GM19467 (cell line): ENCODE results near the gene MACROD1.

Experiments
- ATAC-seq: cut with Tn5 transposase; IDR thresholded peaks from one replicate; pipeline ENCODE4 v1.9.1; 2021; ENCODE audit warnings: mild to moderate bottlenecking, moderate library complexity; ENCODE audit not compliant: unreplicated experiment

MACROD1 gene

DNA sequence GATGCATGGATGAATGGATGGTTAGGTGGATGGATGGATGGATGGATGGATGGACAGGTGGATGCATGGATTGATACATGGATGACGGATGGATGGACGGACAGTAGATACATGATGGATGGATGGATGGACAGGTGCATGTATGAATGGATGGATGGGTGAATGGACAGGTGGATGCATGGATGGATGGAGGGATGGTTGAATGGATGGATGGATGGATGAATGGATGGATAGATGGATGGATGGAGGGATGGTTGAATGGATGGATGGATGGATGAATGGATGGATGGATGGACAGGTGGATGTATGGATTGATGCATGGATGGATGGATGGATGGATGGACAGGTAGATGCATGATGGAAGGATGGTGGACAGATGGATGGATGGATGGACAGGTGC, 51.7 kb downstream of the MACROD1 start:
- ATAC-seq, result no peak

DNA sequence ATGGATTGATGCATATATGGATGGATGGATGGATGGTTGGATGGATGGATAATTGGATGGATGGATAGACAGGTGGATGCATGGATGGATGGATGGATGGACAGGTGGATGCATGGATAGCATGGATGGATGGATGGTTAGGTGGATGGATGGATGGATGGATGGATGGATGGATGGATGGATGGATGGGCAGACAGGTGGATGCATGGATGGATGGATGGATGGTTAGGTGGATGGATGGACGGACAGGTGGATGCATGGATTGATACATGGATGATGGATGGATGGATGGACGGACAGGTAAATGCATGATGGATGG, 52.5 kb downstream of the MACROD1 start:
- no peak for ATAC-seq

DNA sequence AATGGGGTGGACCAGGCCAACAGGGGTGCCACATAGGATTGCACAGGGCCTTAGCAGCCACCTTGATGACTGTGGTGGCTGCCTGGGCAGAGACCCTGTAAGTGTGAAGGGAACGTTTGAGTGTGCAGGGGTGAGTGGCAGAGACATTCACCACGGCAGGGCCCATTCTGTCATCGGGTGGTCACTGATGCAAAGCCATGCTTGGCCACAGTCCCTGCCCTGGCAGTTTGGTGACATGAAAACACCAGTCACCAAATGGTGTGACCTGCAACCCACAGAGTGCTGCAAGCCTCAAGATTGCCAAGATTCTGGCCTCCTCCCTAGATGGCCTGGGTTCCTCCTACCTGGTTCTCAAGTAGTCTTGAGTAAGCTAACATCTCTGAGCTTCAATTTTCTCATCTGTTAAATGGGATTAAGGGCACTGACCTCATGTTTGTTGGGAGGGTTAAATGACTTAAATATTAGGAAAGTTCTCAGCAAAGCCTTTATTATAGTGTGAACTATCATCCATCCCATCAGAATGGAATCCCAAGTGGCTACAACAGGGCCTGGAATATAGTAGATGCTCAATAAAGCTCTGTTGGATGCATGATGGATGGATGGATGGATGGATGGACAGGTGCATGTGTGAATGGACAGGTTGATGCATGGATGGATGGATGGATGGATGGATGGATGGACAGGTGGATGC, 53.0 kb downstream of the MACROD1 start:
- ATAC-seq, result no peak

DNA sequence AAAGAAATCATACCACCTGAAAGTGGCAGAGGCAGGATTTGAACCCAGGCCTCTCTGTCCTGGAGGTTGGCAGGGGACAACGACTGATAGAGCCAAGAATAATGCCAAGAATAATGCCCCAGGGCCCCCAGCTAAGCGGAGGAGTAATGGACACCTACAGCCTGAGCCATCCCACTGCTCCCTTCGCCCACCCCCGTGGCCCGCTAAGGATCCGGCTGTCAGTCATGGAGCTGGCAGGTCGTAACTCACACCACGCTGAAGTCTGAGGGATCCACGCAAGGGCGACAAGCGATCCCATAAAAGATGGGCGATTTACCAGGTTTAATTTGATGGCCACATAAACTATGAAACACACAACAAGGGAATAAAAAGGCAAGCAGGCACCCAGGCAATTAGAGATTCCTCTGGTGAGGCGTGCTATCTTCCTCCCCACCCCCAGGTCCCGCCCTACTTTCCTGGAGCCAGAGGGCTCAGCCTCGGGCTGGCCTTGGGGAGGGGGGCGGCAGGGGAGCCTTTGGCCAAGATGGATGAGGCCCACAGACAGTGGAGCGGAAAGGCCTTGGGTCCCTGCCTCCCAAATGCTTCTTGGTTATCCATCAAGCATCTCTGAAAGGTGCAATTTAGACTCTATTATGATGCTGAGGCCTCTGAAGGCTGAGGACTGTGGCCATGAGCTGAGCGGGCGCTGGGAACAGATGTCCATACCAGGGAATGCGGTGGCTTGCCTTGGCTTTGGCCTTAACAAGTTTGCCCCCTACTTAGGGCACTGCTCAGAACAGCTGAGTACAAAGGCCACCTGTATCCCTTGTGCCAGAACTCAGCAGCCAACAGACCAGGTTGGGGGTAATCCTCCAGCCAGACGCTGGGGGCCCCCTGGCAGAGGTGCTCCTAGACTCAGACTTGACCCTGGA, 55.2 kb downstream of the MACROD1 start:
- ATAC-seq, result no peak

DNA sequence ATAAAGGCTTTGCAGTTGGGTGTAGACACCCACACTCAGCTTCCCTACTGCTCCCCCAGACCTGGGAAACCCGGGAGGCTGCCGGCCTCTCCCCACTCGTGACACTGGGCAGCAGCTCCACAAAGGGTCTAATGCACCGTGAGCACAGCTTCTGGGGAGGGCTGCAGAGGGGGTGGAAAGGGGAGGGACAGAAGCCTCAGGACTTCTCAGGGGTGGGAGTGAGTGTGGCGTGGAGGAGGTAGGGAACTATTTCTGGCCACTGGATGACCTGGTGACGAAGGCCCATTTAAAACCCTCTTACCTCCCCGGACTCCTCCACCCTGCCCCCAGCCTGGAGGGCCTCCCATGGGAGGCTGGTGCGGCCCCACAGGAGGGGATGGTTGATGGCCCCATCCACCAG, 56.6 kb downstream of the MACROD1 start:
- no peak for ATAC-seq

DNA sequence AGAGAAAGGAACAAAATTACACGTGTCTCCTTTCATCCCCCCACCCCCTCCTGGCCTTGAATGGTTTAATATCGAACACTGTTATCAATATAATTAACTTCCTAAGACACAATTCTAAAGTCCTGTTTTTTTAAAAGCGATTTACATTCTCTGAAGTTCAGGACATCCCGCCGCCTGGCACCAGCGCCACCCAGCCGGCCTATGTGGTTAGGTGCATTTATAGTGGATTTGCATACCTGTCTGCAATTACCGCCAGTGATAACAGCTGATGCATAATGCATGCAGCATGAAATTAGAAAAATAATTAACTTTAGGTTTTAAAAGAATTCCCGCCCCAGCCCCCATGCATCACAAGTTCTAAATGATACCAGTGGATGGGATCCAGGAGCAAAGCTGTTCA, 58.6 kb downstream of the MACROD1 start:
- no peak for ATAC-seq

DNA sequence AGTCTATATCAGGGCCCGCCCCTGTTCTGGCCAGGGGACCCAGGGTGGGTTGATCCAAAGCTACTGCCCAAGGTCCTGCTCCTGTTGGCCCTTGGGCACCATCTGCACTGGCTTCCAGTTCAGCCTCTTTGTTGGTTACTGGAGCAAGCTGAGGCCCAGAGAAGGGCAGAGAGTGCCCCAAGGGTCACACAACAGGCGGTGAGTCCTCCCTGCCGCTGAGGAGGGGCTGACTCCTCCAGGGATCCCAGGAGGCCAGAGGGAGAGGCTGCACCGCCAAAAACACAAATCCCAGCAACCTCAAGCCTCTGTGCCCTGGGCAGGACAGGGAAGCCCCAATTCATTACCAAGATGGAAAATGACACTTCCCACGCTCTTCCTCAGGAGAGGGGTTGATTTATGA, 61.3 kb downstream of the MACROD1 start:
- ATAC-seq, result no peak

DNA sequence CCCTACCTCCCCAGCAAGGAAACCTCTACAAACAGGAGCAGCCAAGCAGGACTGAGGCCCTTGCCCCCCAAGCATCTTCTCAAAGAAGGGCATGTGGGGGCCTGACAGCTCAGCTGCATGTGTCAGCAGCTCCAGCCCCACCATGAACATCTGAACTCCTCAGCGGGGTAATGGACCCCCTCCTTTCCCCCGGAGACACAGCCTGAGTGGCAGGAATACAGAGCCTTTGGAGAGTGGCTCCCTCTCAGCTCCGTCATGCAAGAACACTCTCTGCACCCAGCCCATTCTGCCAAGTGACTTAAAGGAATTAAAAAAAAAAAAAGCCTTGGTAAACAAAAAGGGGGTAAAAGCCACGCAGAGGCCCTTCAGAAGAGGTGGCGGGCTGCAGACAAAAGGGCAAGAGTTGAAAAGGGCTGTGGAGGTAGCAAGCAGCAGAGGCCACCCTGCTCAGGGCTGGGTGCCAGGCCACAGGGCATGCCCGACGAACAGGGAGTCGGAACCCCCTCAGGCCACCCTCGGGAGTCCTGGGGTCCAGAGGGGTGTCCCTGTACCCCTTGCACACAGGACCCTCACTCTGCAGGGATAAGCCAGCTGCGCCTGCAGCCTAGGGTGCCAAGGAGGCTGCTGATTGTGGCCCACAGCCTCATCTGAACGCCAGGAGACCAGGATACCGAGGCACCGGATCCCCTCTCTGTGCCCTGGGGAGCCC, 62.5 kb downstream of the MACROD1 start:
- ATAC-seq, result no peak

DNA sequence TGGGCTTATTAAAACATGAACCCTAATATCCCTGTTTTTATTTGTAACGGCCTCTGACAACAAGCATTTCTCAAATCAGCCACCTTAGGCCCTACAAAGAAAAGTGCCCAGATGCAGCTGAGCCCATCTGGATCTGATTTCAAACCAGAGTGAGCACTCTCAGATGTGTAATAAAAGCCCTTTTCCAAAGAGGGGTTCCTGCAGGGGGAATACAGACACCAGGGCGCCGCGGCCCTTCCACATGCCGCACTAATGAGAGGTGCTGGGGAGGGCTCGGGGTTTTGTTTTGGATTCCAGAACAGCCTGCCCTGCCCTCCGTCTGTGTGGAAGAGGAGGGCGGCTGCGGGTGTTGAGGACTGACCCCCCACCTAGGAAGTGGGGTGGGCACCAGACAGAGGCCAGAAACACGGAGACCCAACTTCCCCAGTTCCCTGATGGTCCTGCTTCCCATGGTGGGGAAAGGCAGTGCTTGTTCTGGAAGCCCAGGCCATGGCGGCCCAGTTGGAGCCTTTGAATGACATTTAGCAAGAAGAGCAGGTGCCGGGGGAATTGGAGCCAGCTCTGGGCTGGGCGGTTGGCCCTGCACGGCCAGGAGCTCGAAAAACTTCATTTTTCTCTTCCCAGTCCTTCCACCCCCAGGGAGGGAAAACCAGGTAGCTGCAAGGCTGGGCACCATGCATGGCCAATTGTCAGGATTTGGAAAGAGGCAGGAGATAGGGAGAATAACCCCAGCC, 63.7 kb downstream of the MACROD1 start:
- no peak for ATAC-seq

DNA sequence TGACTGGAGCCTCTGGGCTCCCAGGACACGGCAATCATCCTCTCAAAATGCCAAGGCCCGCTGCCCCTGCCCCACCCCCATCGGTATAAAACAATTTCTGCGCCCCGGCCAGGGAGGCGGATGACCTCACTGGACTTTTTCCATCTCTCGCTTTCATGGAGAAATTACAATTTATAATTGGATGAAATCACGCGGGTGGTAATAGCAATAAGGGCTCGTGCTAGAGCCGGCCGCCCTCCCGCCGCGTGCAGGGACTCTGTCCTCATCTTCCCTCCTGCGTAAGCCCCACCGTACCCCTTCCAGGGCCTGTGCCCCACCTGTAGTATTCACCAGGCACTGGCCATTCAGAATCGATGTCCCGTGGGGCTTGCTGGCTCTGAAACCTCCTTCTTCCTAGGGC, 64.5 kb downstream of the MACROD1 start:
- no peak for ATAC-seq

DNA sequence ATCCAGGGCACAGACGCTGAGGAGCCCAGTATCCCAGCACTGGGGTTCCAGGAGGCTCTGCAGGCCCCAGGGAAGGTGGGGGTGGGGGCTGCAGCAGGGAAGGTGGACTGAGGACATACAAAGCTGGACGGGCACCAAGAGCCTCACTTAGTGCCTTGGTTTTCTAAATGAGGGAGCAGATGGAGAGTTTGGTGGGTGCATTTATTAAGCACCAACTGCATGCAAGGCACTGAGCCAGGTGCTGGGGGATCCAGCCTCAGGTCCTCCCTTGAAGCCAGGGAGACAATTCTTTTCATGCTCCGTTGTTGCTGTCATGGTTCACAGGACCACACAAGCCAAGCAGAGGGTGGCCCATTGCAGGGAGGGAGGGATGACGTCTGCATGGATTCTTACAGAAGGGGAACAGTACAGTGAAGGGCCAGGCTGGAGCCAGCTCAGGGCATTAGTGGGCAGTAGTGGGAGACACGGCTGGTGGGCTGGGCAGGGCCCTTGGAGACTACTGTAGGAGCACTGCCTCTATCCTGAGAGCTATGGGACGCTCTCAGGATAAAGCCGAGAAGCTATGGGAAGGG, 65.0 kb downstream of the MACROD1 start:
- no peak for ATAC-seq

DNA sequence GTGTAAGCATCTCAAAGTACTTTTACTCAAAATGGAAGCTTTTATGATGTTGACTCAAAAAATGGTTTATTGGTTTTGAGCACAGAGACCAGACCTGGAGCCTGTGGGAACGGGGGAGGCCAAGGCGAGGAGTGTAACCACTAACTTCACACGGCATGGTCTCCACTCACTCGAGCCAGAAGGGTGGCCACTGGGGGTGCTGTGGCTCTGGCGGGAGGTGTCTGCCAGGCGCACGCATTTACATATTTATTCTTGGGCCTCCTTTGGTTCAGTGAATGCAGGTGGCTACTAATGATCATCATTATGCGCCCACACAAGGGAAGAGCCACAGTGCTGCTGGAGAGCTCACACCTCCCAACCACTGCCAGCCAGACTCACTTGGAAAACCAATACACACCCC, 65.6 kb downstream of the MACROD1 start:
- ATAC-seq, result no peak

DNA sequence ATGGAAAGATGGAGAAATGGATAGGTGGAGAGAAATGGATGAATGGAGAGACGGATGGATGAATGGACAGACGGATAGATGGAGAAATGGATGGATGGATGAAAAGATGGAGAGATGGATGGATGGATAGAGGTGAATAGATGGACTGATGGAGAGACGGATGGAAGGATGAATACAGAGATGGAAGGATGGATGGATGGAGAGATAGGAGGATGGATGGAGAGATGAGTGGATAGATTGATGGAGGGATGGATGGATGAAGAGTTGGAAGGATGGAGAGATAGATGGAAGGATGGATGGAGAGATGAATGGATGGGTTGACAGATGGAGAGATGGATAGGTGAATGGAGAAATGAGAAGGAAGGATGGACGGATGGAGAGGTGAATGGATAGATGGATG, 66.5 kb downstream of the MACROD1 start:
- ATAC-seq, result no peak

DNA sequence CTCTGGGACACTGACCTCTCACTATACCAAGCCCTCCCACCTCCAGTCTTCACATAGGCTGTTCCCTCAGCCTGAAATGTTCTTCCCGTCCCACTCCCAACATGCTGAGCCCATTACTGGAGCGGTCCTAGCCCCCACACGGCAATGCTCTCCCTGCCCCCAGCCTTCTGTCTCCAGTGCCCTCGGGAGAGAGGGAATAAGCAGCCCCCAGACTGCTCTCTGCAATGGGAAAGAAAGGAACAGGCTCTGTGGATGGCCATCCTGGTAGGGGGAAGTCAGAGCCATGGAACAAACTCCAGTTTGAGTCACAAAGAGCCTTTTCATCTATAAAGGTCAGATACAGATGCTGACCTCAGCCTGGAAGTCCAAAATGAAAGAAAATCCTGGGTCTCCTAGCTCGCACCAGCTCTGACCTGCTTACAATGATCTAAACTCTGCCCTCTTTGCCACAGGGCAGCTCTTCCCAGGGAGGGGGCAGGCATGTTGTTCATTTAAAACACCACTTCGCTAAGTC, 67.5 kb downstream of the MACROD1 start:
- no peak for ATAC-seq

DNA sequence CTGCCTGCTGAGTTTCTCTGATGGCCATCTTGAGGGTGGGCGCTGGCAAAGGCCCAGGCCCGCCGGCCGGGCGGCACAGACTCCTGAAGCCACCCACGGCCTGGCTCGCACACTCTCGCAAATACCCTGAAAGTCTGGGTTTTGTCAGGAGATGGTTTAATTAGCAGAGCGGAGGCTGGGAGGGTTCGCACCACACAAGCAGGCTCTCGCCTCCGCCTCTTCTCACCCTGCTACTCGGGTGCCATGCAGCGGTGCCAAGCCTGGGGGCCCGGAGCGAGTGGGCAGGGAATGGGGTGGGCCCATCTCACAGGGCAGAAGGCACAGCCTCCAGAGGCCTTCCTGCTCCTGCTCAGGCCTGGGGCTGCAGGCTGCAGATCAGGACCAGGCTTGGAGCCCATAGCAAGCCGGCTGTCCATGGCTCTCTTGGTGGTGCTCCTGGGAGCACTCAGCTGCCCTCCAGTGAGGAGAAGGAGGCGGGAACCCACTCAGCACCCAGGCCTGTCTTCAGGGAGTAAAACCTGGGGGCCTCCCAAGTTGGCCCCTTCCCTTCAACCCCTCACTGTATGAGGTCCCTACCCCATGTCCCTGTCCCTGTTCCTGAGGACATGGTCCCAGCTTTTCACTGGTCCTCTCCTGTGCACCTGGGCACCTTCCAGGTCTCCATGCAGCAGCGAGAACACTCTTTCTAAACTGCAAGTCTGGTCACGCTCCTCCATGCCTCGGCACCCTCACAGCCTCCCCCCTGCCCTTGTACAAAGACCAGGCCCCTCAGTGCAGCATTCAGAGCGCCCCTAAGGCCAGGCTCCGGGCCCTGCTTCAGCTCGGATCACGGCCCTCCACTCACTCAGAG, 68.2 kb downstream of the MACROD1 start:
- no peak for ATAC-seq

DNA sequence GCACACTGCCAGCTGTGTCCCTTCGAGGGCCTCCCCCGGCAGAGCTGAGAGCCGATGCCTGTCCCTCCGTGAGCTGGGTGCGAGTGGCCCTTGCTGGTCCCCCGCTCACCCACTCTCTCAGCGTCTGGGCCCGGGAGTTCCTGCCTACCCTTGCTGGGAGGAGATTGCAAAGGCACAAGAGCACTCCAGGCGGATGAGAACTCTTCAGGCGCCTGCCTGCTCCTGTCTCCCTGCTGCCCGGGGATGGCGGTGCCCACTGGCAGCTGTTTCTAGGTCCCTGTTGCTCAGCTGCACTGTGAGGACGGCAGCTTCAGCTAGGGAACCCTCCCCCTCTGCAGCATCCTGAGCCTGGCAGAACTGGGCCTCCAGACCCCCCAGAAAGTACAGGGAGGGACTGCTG, 69.1 kb downstream of the MACROD1 start:
- no peak for ATAC-seq

DNA sequence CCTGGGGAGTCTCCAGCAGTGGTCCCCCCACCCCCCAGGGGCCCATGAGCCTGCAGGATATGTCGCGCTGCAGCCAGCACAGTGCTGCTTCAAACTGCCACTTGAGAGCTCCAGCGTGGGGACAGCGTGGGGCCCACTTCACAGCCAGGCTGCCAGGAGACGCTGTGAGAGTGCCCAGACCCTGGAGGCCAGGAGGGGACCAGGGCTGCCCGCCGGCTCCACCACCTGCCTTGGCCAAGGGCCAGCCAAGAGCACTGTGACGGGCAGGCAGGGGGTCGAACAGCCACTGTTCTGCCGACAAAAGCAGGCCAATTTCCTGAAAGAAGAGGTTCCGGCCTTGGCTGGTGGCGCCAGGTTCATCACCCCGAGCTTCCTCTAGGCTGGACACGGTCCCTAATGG, 70.0 kb downstream of the MACROD1 start:
- ATAC-seq, result no peak

DNA sequence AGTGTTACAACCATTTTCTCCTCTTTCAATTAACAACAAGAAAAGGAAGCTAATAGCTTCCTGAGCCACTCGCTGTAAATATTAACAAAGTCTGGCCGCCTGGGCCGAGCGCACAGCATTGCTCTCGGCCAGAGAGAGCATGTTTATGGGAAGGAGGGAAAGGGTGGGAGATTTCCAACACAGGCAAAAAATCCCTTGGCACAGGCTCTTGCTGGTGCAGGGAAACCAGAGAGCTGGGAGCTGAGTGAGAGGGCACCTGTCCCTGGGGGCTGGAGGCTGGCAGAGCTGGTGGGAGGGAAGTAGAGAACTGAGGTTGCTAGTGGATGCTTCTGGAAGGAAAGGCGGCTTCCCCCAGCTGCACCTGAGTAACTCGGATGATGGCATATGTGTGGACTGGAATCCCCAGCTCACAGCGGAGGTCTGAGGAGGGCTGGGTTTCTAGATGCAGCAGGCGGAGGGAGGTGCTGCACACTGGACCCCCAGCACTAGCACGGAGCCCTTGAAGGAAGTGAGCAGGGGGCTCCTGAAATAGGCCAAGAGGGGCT, 70.6 kb downstream of the MACROD1 start:
- ATAC-seq, result no peak

DNA sequence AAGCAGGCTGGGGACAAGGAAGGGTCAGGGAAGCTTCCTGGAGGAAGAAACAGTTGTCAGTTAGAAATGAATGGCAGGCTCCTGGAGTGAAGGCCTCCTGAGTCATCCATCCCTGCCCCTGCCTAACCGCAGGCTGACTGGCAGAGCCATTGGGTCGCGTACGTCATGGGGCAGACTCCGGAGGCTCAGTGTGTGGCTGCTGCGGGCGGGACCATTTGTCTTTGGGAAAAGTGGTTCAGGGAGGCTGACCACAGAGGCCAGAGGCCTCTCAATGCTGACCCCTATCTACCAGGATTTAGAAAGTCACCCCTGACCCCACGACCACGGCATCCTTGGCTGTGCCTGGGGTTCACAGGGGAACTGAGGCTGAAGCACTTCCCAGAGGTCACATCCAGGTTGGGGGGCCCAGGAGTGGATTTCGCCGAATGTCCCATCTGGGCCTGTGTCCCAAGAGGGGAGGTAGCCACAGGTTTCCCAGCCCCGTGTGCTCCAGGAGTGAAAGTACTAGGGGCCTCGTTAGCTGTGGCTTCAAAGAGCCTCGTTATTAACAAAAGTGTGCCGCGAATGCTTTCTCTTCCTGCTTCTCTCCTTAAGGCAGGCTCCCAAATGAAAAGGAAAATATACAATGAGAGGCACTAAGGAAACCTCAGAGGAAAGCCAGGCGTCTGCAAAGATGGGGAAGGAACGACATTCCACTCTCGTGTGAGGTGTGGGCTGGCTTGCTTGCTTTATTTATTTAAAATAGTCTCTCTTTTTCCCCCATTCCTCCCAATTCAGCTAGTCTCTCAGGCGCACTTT, 71.3 kb downstream of the MACROD1 start:
- ATAC-seq, result no peak
